Stimulated activated CD4-positive, alpha-beta T cell treated with anti-CD3 and anti-CD28 coated beads, Interleukin-1b, Interleukin-23, amount 100 ng/mL, for 24 hours (primary cell): ENCODE results near the gene SNRNP48.

ENCODE experiments used
- DNase-seq, 4 experiments: peaks; one replicate each; pipeline ENCODE4 v3.0.0-alpha.2; 2020; ENCODE audit warnings: low read depth in 4 of 4, low spot score in 1 of 4

SNRNP48 gene

GRCh38 chr6:7559196-7559595 is 30.8 kb upstream of the SNRNP48 start:
- DNase-seq: no peak

GRCh38 chr6:7559651-7560385 is 30.2 kb upstream of the SNRNP48 start:
- no peak for DNase-seq

GRCh38 chr6:7561153-7561964 is 28.6 kb upstream of the SNRNP48 start:
- no peak for DNase-seq

- no peak for DNase-seq
These were observed 27.2 kb upstream of the SNRNP48 start for GRCh38 chr6:7562769-7563168.

GRCh38 chr6:7566107-7566506 is 23.9 kb upstream of the SNRNP48 start:
- no peak for DNase-seq

GRCh38 chr6:7566617-7567173 is 23.3 kb upstream of the SNRNP48 start:
- no peak for DNase-seq

- no peak for DNase-seq
These were observed 22.0 kb upstream of the SNRNP48 start for GRCh38 chr6:7568021-7568420.

GRCh38 chr6:7569082-7569481 is 20.9 kb upstream of the SNRNP48 start:
- no peak for DNase-seq

GRCh38 chr6:7572213-7572943 is 17.6 kb upstream of the SNRNP48 start:
- DNase-seq: no peak

- DNase-seq: no peak
These were observed 15.5 kb upstream of the SNRNP48 start for GRCh38 chr6:7574500-7574899.

GRCh38 chr6:7578516-7578915 is 11.5 kb upstream of the SNRNP48 start:
- DNase-seq: no peak

- DNase-seq: no peak
These were observed 11.1 kb upstream of the SNRNP48 start for GRCh38 chr6:7578931-7579330.

- DNase-seq: no peak
These were observed 10.1 kb upstream of the SNRNP48 start for GRCh38 chr6:7579851-7580250.

- DNase-seq: no peak
These were observed 9.5 kb upstream of the SNRNP48 start for GRCh38 chr6:7580537-7580926.

GRCh38 chr6:7580927-7581618 is 8.9 kb upstream of the SNRNP48 start:
- DNase-seq: no peak

- DNase-seq: no peak
These were observed 4.6 kb upstream of the SNRNP48 start for GRCh38 chr6:7585287-7585930.

- no peak for DNase-seq
These were observed 2.3 kb upstream of the SNRNP48 start for GRCh38 chr6:7587631-7588100.

GRCh38 chr6:7588506-7588905 is 1.5 kb upstream of the SNRNP48 start:
- no peak for DNase-seq

GRCh38 chr6:7589221-7589620 is 777 bp upstream of the SNRNP48 start:
- no peak for DNase-seq

- no peak for DNase-seq
These were observed 912 bp downstream of the SNRNP48 start for GRCh38 chr6:7590918-7591302.
